Neural crest cell (in vitro differentiated cells): ENCODE results near the gene TADA3. TPM values are rescaled to one million over a fixed set of nuclear protein-coding genes. Genes with fewer than 3 reads are reported as not detected.
A peak's percentile ranks its signal among the peaks of the same experiment; 100 is the strongest.
"Not testable (repeated sequence)": the region's sequence is repeated elsewhere in the genome, so short reads cannot be mapped to it uniquely, and the experiment has no call there.

Experiments
- DNase-seq: peaks from one replicate; pipeline ENCODE4 v3.0.0; 2021; ENCODE audit warnings: low read depth, mixed read lengths, low spot score
- H3K27ac Mint-ChIP-seq: one replicate; pipeline ENCODE4 v1.8.0; 2021; ENCODE audit warnings: mild to moderate bottlenecking, mixed read lengths; ENCODE audit not compliant: unreplicated experiment
- H3K27me3 Mint-ChIP-seq: 2 replicates; pipeline ENCODE4 v1.8.0; 2021; ENCODE audit warnings: low read depth, mild to moderate bottlenecking, mixed read lengths
- H3K36me3 Mint-ChIP-seq: 2 replicates; pipeline ENCODE4 v1.8.0; 2021; ENCODE audit warnings: low read depth, mild to moderate bottlenecking, mixed read lengths
- H3K4me1 Mint-ChIP-seq: 2 replicates; pipeline ENCODE4 v1.8.0; 2021; ENCODE audit warnings: mixed read lengths
- H3K4me3 Mint-ChIP-seq: one replicate; pipeline ENCODE4 v1.8.0; 2021; ENCODE audit warnings: mild to moderate bottlenecking, mixed read lengths
- H3K9me3 Mint-ChIP-seq: 2 replicates; pipeline ENCODE4 v1.8.0; 2021; ENCODE audit warnings: mixed read lengths
- CTCF ChIP-seq: fragments of 200-600 bp; sonication (generic); conservative IDR thresholded peaks from 2 replicates; pipeline ENCODE4 v1.5.0; 2021; ENCODE audit warnings: antibody characterized with exemption, mild to moderate bottlenecking
- total RNA-seq: library from RNA; stranded (reverse); gene quantifications from 2 replicates; pipeline ENCODE4 v1.2.1, GENCODE V29; 2021

The TADA3 gene
- total RNA-seq, 1 donor from 2014 or later: 70.0 TPM

GRCh38 chr3:9779075-9779593, 13.1 kb downstream of the TADA3 start:
- Mint-ChIP-seq H3K36me3 (no peaks in the 10 kb centered on the region), H3K4me1 (no peaks in the 10 kb centered on the region), H3K9me3 (no peaks in the 10 kb centered on the region), H3K27ac (no peak overlapping the region), H3K4me3 (no peak overlapping the region), H3K27me3 (no peaks in the 10 kb centered on the region)
- no peak for DNase-seq
- no peak for TF ChIP-seq CTCF

- Mint-ChIP-seq H3K9me3 (no peaks in the 10 kb centered on the region), H3K4me1 (no peaks in the 10 kb centered on the region), H3K27me3 (no peaks in the 10 kb centered on the region), H3K36me3 (no peaks in the 10 kb centered on the region), H3K4me3 (no peak overlapping the region), H3K27ac (peak overlapping the region; percentile 5)
- TF ChIP-seq CTCF: no peak
- DNase-seq: no peak
Observed at GRCh38 chr3:9778143-9779074, 13.9 kb downstream of the TADA3 start.

- DNase-seq: no peak
Observed at GRCh38 chr3:9777694-9778021, 14.6 kb downstream of the TADA3 start.

GRCh38 chr3:9776896-9777693, 15.2 kb downstream of the TADA3 start:
- H3K27me3 Mint-ChIP-seq: no peaks in the 10 kb centered on the region
- no peak overlapping the region for H3K27ac Mint-ChIP-seq
- no peak overlapping the region for H3K4me3 Mint-ChIP-seq
- no peaks in the 10 kb centered on the region for H3K36me3 Mint-ChIP-seq
- H3K9me3 Mint-ChIP-seq: no peaks in the 10 kb centered on the region
- TF ChIP-seq CTCF: no peak
- DNase-seq: no peak
- H3K4me1 Mint-ChIP-seq: no peaks in the 10 kb centered on the region

More at GRCh38 chr3:9777694-9778021, 14.6 kb downstream of the TADA3 start:
- Mint-ChIP-seq H3K27ac (no peak overlapping the region), H3K4me1 (no peaks in the 10 kb centered on the region), H3K36me3 (no peaks in the 10 kb centered on the region), H3K4me3 (no peak overlapping the region), H3K9me3 (no peaks in the 10 kb centered on the region), H3K27me3 (no peaks in the 10 kb centered on the region)
- no peak for TF ChIP-seq CTCF

GRCh38 chr3:9771007-9771406, 21.3 kb downstream of the TADA3 start:
- not testable (repeated sequence) for DNase-seq, H3K27me3 Mint-ChIP-seq, H3K36me3 Mint-ChIP-seq, H3K9me3 Mint-ChIP-seq, H3K27ac Mint-ChIP-seq
- Mint-ChIP-seq H3K4me1 (peaks cover 29% of the 10 kb centered on the region), H3K4me3 (peak overlapping the region; percentile 79)
